Cerebellar nuclear complex (tissue), 1 donor: ENCODE measurements around the gene SFTPB.
"Not testable (repeated sequence)": the region's sequence is repeated elsewhere in the genome, so short reads cannot be mapped to it uniquely, and the experiment has no call there.

Source experiments
- DNase-seq, 2 experiments: peaks; one replicate each; lab custom pipeline; 2025; lab: John Stamatoyannopoulos, UW

SFTPB gene

DNA sequence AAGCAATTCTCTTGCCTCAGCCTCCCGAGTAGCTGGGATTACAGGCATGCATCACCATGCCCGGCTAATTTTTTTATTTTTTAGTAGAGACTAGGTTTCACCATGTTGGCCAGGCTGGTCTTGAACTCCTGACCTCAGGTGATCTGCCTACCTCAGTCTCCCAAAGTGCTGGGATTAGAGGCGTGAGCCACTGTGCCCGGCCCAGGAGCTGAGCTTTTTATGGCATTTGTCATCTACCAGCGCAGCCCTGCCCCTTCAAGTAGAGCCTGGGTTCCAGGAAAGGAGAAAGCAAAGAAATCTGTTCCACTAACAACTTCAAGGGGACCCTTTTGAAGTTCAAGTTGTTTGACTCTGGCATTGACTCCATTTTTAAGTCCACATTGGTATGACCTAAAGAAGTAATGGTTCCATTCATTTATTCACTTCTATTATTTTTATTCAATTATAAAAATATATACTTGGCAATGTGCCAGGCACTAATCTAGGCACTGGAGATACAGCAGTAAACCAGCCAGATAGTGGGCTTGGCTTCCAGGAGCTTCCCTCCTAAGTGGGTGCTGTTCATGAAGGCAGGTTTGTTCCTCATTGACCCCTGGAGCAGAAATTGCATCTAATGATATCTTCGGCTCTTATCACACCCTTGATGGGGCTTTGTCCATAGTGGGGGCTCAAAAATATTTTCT lies 8.0 kb upstream of the SFTPB start:
- DNase-seq = no peak

DNA sequence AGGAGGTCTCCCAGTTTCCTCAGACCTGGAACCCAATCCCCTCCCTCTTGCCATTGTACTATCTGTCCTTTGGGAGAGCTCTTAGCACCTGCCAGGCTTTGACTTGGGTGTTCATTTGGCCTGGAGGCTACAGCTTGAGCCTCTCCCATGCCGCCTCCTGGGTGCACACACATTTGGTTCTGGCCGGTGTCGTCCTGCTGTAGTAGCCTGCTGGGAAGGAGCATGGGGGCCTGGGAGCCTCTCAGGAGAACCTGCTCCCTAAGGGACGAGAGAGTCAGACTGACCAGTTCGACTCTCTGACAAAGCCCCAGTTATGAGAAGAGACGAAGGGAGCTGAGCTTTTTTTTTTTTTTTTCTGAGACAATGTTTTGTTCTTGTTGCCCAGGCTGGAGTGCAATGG lies 7.4 kb upstream of the SFTPB start:
- DNase-seq = no peak

- DNase-seq = no peak
Observed at GRCh38 chr2:85674417-85674816, 6.4 kb upstream of the SFTPB start.

DNA sequence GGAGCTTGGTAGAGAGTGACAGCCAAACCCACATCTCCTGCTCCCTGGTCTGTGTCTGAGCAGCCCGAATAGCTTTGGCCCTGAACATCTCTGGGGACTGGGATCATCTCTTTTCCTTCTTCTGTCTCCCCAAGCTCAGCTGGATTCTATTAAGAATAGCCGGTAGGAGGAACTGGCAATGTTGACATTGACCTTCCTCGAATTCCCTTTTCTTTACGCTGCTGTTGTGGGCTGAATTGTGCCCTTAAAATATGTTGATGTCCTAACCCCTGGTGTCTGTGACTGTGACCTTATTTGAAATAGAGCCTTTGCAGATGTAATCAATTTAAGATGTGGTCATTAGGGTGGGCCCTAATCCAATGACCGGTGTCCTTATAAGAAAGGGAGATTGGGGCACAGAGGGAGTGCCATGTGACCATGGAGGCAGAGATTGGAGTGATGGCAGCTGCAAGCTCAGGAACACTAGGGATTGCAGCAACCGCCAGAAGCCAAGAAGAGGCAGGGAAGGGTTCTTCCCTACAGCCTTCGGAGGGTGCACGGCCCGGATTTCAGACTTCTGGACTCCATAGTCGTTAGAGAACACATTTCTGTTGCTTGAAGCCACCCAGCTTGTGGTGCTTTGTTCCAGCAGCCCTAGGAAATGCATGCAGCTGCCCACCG lies 5.8 kb upstream of the SFTPB start:
- no peak for DNase-seq

DNA sequence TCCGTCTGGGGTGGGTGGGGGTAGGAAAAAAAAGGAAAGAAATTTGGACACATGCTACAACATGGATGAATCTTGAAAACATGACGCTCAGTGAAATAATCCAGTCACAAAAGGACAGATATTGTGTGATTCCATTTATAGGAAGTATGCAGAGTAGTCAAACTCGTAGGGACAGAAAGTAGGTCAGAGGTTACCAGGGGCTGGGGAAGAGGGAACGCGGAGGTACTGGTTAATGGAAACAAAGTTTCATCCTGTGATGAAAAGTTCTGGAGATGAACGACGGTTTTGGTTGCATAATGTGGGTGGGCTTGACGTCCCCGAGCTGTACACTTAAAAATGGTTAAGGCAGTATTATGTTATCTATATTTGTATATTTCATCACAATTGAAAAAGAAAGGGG lies 4.5 kb upstream of the SFTPB start:
- DNase-seq = no peak

GRCh38 chr2:85670416-85670815 lies 2.4 kb upstream of the SFTPB start:
- DNase-seq = not testable (repeated sequence)

GRCh38 chr2:85669549-85669948 lies 1.6 kb upstream of the SFTPB start:
- DNase-seq = no peak

GRCh38 chr2:85668857-85669142 lies 801 bp upstream of the SFTPB start:
- DNase-seq = no peak

- DNase-seq = no peak
Observed at GRCh38 chr2:85667561-85668008, 414 bp downstream of the SFTPB start.

DNA sequence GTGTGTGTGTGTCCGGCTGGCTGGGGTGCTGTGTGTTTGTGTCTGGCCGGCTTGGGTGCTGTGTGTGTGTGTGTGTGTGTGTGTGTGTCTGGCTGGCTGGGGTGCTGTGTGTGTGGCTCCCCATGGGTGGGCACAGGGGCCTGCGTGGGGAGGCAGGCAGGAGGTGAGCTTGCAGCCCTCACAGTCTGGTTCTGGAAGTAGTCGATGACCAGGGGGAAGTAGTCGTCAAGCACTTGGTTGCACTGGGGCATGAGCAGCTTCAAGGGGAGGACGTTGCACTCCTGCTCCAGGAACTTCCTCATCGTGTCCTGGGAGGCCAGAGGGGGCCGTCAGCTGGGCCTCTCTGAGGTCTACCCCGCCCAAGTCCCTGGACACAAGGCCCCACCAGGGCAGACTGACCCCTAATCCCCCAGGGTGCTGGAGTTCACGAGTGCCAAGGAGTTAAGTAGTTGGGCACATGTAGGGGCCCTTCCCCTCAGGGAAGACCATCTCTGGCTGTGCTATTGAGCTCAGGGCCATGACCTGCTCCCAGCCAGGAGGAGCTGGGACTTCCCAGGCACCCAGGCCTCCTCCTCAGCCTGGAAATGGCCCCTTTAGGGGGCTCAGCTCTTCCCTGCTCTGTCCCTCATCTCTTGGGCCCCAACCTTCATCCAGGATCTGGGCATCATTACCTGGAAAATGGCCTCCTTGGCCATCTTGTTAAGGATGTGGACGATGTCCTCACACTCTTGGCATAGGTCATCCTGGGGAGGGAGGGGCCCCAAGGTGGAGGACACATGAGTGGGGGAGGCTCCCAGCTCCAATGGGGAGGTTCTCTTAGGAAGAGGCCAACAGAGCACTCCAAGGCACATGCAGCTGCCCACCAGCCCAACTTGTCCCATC lies 1.3 kb downstream of the SFTPB start:
- no peak for DNase-seq

DNA sequence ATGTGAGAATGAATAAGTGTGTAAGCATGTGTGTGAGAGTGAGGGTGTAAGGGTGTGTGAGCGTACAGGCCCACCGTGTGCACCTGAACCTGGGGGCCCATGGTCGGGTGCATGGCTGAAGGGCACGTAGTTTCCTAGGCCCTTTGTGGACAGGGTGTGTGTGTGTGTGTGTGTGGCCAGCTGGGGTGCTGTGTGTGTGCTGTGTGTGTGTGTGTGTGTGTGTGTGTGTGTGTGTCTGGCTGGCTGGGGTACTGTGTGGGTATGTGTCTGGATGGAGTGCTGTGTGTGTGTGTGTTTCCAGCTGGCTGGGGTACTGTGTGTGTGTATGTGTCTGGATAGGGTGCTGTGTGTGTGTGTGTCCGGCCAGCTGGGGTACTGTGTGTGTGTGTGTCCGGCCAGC lies 2.0 kb downstream of the SFTPB start:
- DNase-seq = no peak

- DNase-seq = no peak
Observed at GRCh38 chr2:85665264-85665937, 2.6 kb downstream of the SFTPB start.

- DNase-seq = no peak
Observed at GRCh38 chr2:85663594-85664565, 4.1 kb downstream of the SFTPB start.

GRCh38 chr2:85662899-85663593 lies 5.0 kb downstream of the SFTPB start:
- DNase-seq = no peak

- no peak for DNase-seq
Observed at GRCh38 chr2:85661139-85661858, 6.7 kb downstream of the SFTPB start.

DNA sequence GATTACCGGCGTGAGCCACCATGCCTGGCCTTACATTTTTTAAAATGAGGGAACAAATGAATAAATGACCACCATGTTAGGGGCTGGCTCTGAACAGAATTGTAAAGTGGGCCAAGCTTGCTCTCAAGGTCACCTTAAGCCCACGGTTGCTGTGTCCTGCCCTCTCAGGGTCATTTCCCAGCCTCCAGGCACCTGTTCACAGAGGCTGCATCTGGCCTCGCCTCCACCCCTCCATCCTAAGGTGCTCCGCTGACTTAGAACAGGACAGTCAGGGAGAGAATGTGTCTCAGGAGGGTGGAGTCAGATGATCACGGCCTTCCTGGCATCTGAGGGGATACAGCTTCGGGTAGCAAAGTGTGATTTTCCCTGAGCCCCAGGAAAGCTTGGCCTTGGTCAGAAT lies 7.3 kb downstream of the SFTPB start:
- no peak for DNase-seq

- DNase-seq = not testable (repeated sequence)
Observed at GRCh38 chr2:85660301-85660700, 7.7 kb downstream of the SFTPB start.

DNA sequence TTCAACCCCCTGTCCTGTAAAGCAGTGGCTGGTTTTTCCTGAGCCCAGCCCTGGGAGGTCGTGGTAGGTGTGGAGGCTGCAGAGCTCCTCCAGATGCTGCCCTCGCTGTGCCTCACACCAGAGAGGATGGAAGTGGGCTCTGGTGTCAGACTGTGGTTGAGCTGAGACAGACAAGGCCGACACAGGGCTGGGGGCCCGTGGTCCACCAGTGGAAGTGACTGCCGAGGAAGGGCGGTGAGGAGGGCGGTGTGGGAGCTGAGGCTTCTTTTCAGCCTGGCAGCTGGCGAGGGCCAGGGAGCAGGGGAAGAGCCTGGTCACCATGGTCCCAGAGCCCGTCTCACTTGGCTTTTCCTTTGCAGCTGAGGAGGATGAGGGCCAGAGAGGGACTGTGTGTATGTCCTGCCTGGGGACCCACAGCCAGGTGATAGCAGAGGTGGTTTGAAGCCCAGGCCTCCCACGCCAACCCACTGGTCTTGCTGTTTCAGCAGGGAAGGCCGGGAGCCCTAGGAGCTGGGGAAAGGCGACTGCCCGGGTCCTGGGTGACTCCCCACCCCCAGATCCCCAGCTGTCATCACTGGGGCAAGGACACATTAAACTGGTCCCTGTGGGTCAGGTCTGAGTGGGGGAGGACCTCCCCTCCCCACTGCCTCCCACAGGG lies 8.5 kb downstream of the SFTPB start:
- DNase-seq = no peak

DNA sequence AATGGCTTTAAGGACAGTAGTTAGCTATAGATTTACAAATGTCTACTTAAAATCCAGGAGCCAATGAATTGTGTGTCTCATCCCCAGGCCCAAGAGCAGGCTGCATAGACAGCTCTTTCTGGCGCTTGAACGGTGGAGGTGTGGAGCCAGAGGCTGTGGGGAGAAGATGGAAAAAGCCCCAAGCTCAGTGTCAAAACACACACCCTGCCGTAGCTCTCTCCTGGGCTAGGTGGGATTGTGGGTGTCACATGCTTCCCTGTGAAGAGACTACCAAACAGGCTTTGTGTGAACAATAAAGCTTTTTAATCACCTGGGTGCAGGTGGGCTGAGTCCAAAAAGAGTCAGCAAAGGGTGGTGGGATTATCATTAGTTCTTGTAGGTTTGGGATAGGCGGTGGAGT lies 10.6 kb downstream of the SFTPB start:
- DNase-seq = not testable (repeated sequence)
